Calu3 (cell line): ENCODE results near the gene UBE2L5. TPM values are rescaled to one million over a fixed set of nuclear protein-coding genes. Genes with fewer than 3 reads are reported as not detected.

ENCODE experiments used
- BruUV-seq: library from RNA; stranded (reverse); fragments of 400-500 nt; replicated peaks from 2 replicates; lab custom pipeline; 2021; lab: Mats Ljungman, UMichigan
- CTCF ChIA-PET: fragments of 300-600 bp; sonication (Branson Sonifier 250); formaldehyde crosslinking; loops from one replicate; lab custom pipeline; 2022; ENCODE audit warnings: antibody characterized with exemption; lab: Charles Lee
- DNase-seq: peaks from one replicate; pipeline ENCODE4 v3.0.0; 2022
- H3K27ac Mint-ChIP-seq: one replicate; pipeline ENCODE4 v1.8.0; 2022; ENCODE audit warnings: mixed read lengths; ENCODE audit not compliant: unreplicated experiment
- H3K27me3 Mint-ChIP-seq: one replicate; pipeline ENCODE4 v1.8.0; 2022; ENCODE audit warnings: mixed read lengths; ENCODE audit not compliant: unreplicated experiment
- H3K36me3 Mint-ChIP-seq: one replicate; pipeline ENCODE4 v1.8.0; 2022; ENCODE audit warnings: mild to moderate bottlenecking, moderate library complexity, mixed read lengths; ENCODE audit not compliant: insufficient read depth, unreplicated experiment
- H3K4me1 Mint-ChIP-seq: one replicate; pipeline ENCODE4 v1.8.0; 2022; ENCODE audit warnings: mild to moderate bottlenecking, low read depth, mixed read lengths; ENCODE audit not compliant: unreplicated experiment
- H3K4me3 Mint-ChIP-seq: one replicate; pipeline ENCODE4 v1.8.0; 2022; ENCODE audit warnings: mild to moderate bottlenecking, low read depth, moderate library complexity, mixed read lengths; ENCODE audit not compliant: unreplicated experiment
- H3K9me3 Mint-ChIP-seq: one replicate; pipeline ENCODE4 v1.8.0; 2022; ENCODE audit warnings: low read depth, mixed read lengths; ENCODE audit not compliant: unreplicated experiment
- intact Hi-C: fragments of 100-400 bp; cut with micrococcal nuclease; formaldehyde crosslinking; loops from one replicate; pipeline ENCODE4 v1.10.0; 2022; ENCODE audit not compliant: unreplicated experiment
- total RNA-seq: library from RNA; stranded (reverse); gene quantifications from 2 replicates; pipeline ENCODE4 v1.2.3, GENCODE V29; 2022
- TF ChIP-seq, protein P1 (sequence below): fragments of 200-600 bp; IDR thresholded peaks from one replicate; pipeline ENCODE4 v1.8.0; 2022; ENCODE audit warnings: antibody characterized with exemption; ENCODE audit not compliant: unreplicated experiment

Gene UBE2L5
- total RNA-seq, 1 experiment from 2014 or later = not detected

DNA sequence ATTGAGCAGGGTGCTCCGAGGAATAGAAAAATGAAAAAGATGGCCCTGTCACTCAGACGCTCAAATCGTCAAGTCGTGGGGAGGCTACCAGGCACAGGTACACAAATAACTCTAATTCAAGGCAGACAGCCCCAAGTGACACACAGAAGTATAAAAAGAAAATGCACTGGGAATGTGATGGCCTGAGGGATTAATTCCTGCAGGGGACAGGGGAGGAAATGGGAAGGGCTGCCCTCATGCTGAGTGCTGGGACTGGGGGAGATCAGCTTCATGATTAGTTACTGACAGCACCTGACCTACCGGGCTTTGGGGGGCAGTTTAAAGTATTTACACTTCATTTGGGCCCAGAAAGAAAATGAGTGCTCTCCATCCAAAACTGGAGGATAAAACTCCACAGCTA lies 20.9 kb upstream of the UBE2L5 start:
- no peak overlapping the region for H3K4me3 Mint-ChIP-seq
- intact Hi-C loops = no loop called here
- no peak overlapping the region for H3K27ac Mint-ChIP-seq
- TF ChIP-seq, protein P1, sequence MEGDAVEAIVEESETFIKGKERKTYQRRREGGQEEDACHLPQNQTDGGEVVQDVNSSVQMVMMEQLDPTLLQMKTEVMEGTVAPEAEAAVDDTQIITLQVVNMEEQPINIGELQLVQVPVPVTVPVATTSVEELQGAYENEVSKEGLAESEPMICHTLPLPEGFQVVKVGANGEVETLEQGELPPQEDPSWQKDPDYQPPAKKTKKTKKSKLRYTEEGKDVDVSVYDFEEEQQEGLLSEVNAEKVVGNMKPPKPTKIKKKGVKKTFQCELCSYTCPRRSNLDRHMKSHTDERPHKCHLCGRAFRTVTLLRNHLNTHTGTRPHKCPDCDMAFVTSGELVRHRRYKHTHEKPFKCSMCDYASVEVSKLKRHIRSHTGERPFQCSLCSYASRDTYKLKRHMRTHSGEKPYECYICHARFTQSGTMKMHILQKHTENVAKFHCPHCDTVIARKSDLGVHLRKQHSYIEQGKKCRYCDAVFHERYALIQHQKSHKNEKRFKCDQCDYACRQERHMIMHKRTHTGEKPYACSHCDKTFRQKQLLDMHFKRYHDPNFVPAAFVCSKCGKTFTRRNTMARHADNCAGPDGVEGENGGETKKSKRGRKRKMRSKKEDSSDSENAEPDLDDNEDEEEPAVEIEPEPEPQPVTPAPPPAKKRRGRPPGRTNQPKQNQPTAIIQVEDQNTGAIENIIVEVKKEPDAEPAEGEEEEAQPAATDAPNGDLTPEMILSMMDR = no peak
- H3K27me3 Mint-ChIP-seq = no peaks in the 10 kb centered on the region
- CTCF ChIA-PET = no interaction called here
- BruUV-seq = no TSS peak
- peaks cover 7% of the 10 kb centered on the region for H3K4me1 Mint-ChIP-seq
- no peak for DNase-seq
- H3K9me3 Mint-ChIP-seq = no peaks in the 10 kb centered on the region
- H3K36me3 Mint-ChIP-seq = no peaks in the 10 kb centered on the region

DNA sequence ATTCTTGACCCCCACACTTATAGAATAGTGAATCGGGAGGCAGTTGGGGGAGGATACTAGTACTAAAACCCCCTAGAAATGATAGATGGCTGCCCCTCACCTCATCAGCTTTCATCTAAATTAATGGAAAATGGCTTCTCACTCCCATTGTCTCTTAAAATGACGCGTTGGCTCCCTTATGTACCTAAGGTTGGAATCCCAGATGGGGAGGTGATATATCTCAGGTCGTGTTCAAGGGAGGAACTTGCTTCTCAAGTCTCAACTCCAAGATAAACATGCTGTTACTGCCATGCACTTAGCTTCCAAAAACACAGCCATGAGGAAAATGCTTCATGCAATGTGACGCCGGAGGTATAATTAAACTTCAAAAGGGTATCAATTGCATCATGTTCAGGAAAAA lies 18.8 kb upstream of the UBE2L5 start:
- TF ChIP-seq, protein P1 = no peak
- intact Hi-C loops = no loop called here
- no peak for DNase-seq
- BruUV-seq = no TSS peak
- Mint-ChIP-seq H3K4me1 (no peaks in the 10 kb centered on the region), H3K27ac (no peak overlapping the region), H3K36me3 (peaks cover 3% of the 10 kb centered on the region), H3K4me3 (no peak overlapping the region), H3K27me3 (no peaks in the 10 kb centered on the region), H3K9me3 (no peaks in the 10 kb centered on the region)
- CTCF ChIA-PET = no interaction called here

- Mint-ChIP-seq H3K27ac (no peak overlapping the region), H3K9me3 (no peaks in the 10 kb centered on the region), H3K27me3 (no peaks in the 10 kb centered on the region), H3K36me3 (peaks cover 3% of the 10 kb centered on the region), H3K4me1 (no peaks in the 10 kb centered on the region), H3K4me3 (no peak overlapping the region)
- CTCF ChIA-PET = no interaction called here
- intact Hi-C loops = no loop called here
- TF ChIP-seq, protein P1 = no peak
- BruUV-seq = no TSS peak
- no peak for DNase-seq
Observed at GRCh38 chr13:30404207-30404606, 18.1 kb upstream of the UBE2L5 start.

DNA sequence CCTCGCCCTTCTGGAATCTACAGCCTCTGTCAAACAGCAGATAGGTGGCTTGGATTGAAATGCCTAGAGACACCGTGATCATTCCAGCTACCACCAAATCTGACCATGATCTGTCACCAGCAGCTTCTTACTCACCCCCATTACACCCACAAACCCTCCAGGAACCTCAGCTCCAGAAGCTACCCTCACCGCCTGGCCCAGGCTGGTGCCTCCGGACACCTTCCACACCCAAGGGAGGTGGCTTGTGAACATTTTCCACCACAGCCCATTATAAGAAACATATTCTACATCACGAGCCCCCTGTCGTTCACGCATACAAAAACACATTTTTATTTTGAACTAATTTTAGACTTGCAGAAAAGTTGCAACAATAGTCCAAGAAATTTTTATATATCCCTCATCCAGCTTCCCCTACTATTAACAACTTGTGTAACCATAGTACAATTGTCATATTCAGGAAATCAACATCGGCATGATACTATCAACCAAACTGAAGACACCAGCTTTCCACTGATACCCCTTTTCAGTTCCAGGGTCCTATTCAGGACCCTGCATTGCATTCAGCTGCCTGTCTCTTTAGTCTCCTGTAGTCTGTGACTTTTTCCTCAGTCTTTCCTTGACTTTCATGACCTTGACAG lies 15.4 kb upstream of the UBE2L5 start:
- CTCF ChIA-PET = interaction anchor here (0.7 kb wide), 1 partner anchor 274 kb away, joined by 6 read pairs; no protein-coding TSS in a partner anchor
- intact Hi-C loops = no loop called here

More for the DNA sequence above, 15.4 kb upstream of the UBE2L5 start:
- no peak for DNase-seq
- Mint-ChIP-seq H3K27ac (no peak overlapping the region), H3K4me1 (no peaks in the 10 kb centered on the region), H3K9me3 (no peaks in the 10 kb centered on the region), H3K4me3 (no peak overlapping the region), H3K36me3 (peaks cover 3% of the 10 kb centered on the region), H3K27me3 (no peaks in the 10 kb centered on the region)
- no TSS peak for BruUV-seq
- TF ChIP-seq, protein P1 = no peak
